GM08714 (cell line): Measurements from ENCODE around the gene EFNB1.
A peak's percentile ranks its signal among the peaks of the same experiment; 100 is the strongest.
"Not testable (repeated sequence)": the region's sequence is repeated elsewhere in the genome, so short reads cannot be mapped to it uniquely, and the experiment has no call there.

Source experiments
- H3K4me3 ChIP-seq: fragments of 200-500 bp; sonication (Bioruptor generic); 2 replicates; pipeline ENCODE4 v1.5.1; 2014; ENCODE audit warnings: mild to moderate bottlenecking, low read length, inconsistent platforms
- ZNF274 ChIP-seq: IDR thresholded peaks from 2 replicates; pipeline ENCODE4 v1.6.1; 2012; ENCODE audit warnings: mild to moderate bottlenecking, low read depth, low read length

EFNB1 gene

DNA sequence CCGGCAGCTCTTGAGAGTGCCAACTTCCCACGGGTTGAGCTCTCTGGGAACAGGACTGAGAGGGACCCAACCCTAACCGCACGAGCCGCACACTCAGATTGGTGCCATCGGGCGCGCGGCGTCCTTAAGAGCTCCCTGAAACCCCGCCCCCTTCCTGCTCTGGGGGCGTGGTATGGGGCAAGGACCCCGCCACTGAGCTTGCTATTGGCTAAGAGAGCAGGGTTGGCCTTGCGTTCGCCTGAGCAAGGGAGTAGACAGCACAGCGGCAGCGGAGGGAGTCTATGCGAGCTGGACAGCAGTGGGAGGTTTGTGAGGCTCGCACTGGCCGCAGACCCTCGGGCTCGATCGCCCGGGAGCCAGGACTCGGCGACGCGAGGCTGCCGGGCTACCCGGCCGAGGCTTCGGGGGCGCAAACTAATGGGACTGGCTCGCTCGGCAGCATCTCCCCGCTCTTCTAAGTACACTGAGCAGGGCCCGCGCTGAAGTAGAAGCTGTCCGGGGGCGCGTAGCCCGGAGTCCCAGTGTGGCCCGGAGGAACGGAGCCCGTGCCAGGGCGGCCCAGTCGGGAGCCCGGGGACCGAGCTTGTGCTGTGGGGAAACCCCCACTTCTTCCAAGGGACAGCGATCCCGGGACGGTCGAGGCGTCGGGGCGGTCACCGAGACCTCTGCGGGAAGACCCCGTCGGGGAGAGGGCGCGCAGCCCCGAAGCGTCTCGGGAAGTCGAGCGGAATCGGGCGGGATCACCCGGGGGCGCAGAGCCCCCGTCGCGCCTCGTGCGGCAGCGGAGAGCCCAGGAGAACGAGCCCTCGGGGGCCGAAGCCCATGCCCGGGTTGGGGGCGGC lies at the start of gene EFNB1:
Gene EFNB1, plus strand, starts transcription at position 282 of the 842 bp plus-strand sequence. CDS start 756 bp downstream, outside the sequence.
- H3K4me3 ChIP-seq: peak within 1 kb of the TSS; percentile 60; the same call in 1 of the 2 replicates
- TF ChIP-seq ZNF274: no peak

GRCh38 chrX:68781295-68781694 lies 47.5 kb upstream of the EFNB1 start:
- H3K4me3 ChIP-seq: not testable (repeated sequence)

- no peak for TF ChIP-seq ZNF274
Observed at GRCh38 chrX:68784816-68785215, 44.0 kb upstream of the EFNB1 start.

DNA sequence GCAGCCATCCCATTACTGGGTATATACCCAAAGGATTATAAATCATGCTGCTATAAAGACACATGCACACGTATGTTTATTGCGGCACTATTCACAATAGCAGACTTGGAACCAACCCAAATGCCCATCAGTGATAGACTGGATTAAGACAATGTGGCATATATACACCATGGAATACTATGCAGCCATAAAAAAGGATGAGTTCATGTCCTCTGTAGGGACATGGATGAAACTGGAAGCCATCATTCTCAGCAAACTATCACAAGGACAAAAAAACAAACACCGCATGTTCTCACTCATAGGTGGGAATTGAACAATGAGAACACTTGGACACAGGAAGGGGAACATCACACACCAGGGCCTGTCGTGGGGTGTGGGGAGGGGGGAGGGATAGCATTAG lies 42.2 kb upstream of the EFNB1 start:
- not testable (repeated sequence) for H3K4me3 ChIP-seq

More at GRCh38 chrX:68784816-68785215, 44.0 kb upstream of the EFNB1 start:
- no peak overlapping the region for H3K4me3 ChIP-seq

DNA sequence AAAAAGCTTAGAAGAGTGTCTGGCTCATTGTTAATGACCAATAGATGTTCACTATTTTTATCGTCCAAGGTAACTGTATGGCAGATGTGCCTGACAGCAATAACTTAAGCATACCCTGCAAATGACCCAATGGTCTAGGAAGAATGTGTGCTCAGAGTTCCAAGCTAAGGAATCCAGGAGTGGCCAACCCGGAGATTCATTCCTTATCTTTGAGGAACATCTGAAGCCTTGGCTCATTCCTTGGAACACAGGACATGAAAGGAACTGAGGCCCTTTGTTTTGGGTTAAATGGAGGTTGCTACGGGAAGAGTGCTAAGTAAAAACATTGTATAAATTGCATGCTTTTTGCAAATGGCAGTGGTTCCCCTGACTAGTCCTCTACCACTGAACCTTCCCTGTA lies 38.9 kb upstream of the EFNB1 start:
- TF ChIP-seq ZNF274: no peak
- no peak overlapping the region for H3K4me3 ChIP-seq

DNA sequence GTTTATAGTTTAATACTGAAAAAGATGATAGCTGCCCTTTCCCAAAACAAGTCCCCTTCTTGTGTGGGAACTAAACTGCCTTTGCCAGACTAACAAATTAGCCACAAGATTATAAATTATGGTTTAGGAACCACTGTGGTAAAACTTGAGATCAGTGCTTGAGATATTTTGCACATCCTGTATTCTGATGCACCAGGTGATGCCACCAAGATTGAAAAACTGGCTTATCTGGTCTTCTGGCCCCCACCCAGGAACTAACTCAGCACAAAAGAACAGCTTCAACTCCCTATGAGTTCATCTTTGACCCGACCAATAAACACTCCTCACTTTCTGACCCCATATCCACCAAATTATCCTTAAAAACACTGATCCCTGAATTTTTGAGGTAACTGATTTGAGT lies 36.7 kb upstream of the EFNB1 start:
- TF ChIP-seq ZNF274: no peak
- H3K4me3 ChIP-seq: no peak overlapping the region

- H3K4me3 ChIP-seq: no peak overlapping the region
- TF ChIP-seq ZNF274: no peak
Observed at GRCh38 chrX:68794461-68794860, 34.4 kb upstream of the EFNB1 start.

DNA sequence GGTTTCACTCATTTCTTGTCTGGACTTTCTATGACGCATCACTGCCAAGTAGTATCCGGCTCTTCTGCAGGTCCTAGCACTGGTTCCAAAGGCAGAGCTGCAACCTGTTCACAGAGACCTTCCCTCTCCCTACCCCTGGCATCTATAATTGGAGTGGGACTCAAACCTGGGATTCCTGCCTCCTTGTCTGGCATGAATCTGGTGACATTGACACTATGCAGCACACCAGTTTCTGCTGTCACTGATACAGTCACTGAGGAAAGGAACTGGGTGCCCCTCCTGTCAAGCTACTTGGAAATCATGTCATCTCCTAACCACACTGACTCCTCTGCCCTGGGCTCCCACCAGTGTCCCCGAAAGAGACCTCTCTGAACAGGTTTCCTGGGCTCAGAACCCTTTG lies 33.1 kb upstream of the EFNB1 start:
- H3K4me3 ChIP-seq: no peak overlapping the region

GRCh38 chrX:68798400-68798799 lies 30.4 kb upstream of the EFNB1 start:
- H3K4me3 ChIP-seq: not testable (repeated sequence)

More for the DNA sequence above, 33.1 kb upstream of the EFNB1 start:
- no peak for TF ChIP-seq ZNF274

- TF ChIP-seq ZNF274: no peak
- H3K4me3 ChIP-seq: no peak overlapping the region
Observed at GRCh38 chrX:68801737-68802290, 27.0 kb upstream of the EFNB1 start.

DNA sequence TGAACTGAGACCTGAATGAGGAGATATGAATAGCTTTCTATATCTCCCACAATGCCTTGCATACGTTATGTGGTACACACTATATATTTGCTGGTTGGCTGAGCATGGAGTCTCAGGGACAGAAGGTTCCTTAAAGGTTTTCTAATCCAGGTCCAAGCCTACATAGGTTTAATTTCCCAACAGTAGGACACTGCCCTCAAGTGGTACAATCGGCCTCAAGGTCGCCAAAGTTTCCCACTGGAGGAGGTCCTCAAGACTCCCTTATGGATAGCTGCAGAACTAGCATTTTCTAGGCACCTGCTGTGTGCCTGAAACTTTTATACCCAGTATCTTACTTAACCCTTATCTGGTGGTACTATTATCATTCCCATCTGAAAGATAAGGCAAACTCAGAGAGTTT lies 21.0 kb upstream of the EFNB1 start:
- no peak overlapping the region for H3K4me3 ChIP-seq
- no peak for TF ChIP-seq ZNF274

DNA sequence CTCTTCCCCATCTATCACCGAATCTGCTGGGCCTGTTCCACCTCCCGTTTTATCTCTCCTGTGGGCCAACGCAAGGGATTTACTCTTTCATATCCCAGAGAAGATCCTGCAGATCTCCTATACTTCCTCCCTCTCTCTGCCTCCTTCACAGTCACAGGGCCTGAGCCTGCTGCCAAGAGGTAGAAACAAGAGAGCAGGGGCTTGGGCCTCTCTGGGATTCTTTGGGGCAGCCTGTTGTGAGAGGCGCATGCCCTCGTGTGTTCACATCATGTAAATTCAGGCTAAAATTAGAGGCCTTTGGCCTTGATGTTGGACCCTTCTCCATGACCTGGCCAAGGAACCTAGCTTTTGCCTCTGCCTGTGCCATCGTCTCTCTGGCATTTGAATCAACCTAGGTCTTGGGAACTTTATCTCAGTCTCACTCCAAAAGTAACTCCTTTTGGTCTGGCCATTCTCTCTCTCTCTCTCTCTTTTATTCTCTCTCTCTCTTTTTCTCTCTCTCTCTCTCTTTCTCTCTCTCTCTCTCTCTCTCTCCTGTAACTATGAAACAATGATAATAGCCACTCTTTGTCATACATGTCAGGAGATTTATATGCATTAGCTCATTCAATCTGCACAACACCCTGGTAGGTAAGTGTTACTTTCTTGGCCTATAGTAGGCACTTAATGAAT lies 20.0 kb upstream of the EFNB1 start:
- TF ChIP-seq ZNF274: no peak
- H3K4me3 ChIP-seq: no peak overlapping the region

GRCh38 chrX:68820476-68821110 lies 8.2 kb upstream of the EFNB1 start:
- no peak for TF ChIP-seq ZNF274
- H3K4me3 ChIP-seq: no peak overlapping the region

- no peak overlapping the region for H3K4me3 ChIP-seq
- TF ChIP-seq ZNF274: no peak
Observed at GRCh38 chrX:68821616-68822015, 7.2 kb upstream of the EFNB1 start.
